Gastroesophageal sphincter (tissue), 3 donors: ENCODE measurements around the gene SEC31B.

Experiments
- CTCF ChIP-seq, 4 experiments: fragments of 200-600 bp in 2 of 4; fragments of 450-650 bp in 2 of 4; sonication (generic) in 1 of 4; IDR thresholded peaks; one replicate each; pipeline ENCODE4 v1.5.1; 2017 to 2019; ENCODE audit warnings: antibody characterized with exemption in 4 of 4, mild to moderate bottlenecking in 2 of 4, moderate library complexity in 2 of 4
- POLR2A ChIP-seq, 2 donors: fragments of 450-650 bp; IDR thresholded peaks; one replicate each; pipeline ENCODE4 v1.6.1; 2017; ENCODE audit warnings: antibody characterized with exemption in 2 of 2, mild to moderate bottlenecking in 2 of 2, moderate library complexity in 1 of 2

- TF ChIP-seq CTCF (IDR thresholded peaks at IDR 0.05) (no peak), POLR2A (IDR thresholded peaks at IDR 0.05) (no peak)
Observed at GRCh38 chr10:100520811-100521210, 1.1 kb upstream of the SEC31B start.
